Measurements from ENCODE around the gene ABTB2. TPM values are rescaled to one million over a fixed set of nuclear protein-coding genes. Genes with fewer than 3 reads are reported as not detected.

Gene ABTB2
- total RNA-seq, 4 donors from 2014 or later = 5.0 to 44.1 (median 33.0) TPM

- no peak for TF ChIP-seq POLR2A (IDR thresholded peaks at IDR 0.05)
- TF ChIP-seq, protein P1, sequence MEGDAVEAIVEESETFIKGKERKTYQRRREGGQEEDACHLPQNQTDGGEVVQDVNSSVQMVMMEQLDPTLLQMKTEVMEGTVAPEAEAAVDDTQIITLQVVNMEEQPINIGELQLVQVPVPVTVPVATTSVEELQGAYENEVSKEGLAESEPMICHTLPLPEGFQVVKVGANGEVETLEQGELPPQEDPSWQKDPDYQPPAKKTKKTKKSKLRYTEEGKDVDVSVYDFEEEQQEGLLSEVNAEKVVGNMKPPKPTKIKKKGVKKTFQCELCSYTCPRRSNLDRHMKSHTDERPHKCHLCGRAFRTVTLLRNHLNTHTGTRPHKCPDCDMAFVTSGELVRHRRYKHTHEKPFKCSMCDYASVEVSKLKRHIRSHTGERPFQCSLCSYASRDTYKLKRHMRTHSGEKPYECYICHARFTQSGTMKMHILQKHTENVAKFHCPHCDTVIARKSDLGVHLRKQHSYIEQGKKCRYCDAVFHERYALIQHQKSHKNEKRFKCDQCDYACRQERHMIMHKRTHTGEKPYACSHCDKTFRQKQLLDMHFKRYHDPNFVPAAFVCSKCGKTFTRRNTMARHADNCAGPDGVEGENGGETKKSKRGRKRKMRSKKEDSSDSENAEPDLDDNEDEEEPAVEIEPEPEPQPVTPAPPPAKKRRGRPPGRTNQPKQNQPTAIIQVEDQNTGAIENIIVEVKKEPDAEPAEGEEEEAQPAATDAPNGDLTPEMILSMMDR (IDR thresholded peaks at IDR 0.05) = no peak
- H3K4me1 ChIP-seq = no peaks in the 10 kb centered on the region
- H3K27me3 ChIP-seq = no peaks in the 10 kb centered on the region
- no peak overlapping the region for H3K27ac ChIP-seq
- H3K4me3 ChIP-seq = no peak overlapping the region
- peaks cover 0 to 89% (median 3%) of the 10 kb centered on the region in 3 donors for H3K36me3 ChIP-seq
- DNase-seq = no peak
- no peaks in the 10 kb centered on the region for H3K9me3 ChIP-seq
Observed at GRCh38 chr11:34132261-34132965, 225.4 kb downstream of the ABTB2 start.

DNA sequence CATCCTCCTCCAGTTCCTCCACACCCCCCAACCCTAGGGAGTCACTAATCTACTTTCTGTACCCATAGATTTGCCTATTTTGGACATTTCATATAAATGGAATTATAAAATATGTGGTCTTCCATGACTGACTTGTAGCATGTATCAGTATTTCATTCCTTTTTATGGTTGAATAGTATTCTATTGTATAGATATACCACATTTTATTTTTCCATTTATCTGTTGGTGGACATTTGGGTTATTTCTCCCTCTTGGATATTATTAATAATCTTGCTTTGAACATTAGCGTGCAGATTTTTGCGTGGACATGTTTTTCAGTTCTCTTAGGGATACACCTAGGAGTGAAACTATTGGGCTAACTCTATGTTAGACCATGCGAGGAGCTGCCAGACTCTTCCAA lies 229.0 kb downstream of the ABTB2 start:
- peaks cover 0 to 87% (median 3%) of the 10 kb centered on the region in 3 donors for H3K36me3 ChIP-seq
- H3K9me3 ChIP-seq = no peaks in the 10 kb centered on the region
- TF ChIP-seq POLR2A (IDR thresholded peaks at IDR 0.05) = no peak
- TF ChIP-seq, protein P1 (IDR thresholded peaks at IDR 0.05) = no peak
- no peak overlapping the region for H3K4me3 ChIP-seq
- no peaks in the 10 kb centered on the region for H3K4me1 ChIP-seq
- H3K27ac ChIP-seq = no peak overlapping the region
- no peaks in the 10 kb centered on the region for H3K27me3 ChIP-seq
- no peak for DNase-seq

DNA sequence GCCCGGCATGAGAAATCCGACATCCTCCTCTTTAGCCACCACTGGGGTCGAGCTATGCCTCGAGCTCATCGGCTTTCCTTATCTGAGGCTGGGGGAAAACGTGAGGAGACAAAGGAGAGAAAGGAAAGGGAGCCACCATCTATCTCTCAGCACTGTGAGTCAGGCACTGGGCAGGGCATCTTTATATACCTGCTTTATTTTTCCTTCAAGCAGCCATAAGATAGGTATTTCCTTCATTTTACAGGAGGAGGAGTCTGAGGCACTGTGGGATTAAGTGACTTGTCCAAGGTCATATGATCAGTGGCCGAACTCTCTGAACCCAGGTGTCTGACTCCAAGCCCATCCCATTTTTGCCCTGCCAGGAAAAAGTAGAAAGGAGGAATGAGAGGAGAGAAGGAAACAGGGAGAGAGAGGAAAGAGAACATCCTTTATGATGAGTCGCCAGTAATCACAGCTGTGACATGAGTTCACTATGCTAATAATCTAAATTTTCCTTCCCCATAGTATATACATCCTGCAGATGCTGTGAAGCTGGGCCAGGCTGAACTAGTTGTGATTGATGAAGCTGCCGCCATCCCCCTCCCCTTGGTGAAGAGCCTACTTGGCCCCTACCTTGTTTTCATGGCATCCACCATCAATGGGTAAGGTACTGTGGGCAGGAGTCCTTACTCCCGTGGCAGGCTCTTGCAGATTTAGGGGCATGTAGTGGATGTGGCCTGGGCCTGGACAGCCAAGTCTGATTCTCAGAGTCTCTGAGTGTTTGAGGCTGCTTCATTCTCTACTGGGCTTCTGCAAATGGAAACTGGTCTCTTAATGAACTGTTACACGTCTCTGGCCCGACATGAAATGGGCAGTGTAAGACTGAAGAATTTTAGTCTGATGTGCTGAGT lies 230.6 kb downstream of the ABTB2 start:
- TF ChIP-seq POLR2A (IDR thresholded peaks at IDR 0.05) = no peak
- TF ChIP-seq, protein P1 (IDR thresholded peaks at IDR 0.05) = no peak
- Histone ChIP-seq H3K4me1 (no peaks in the 10 kb centered on the region), H3K4me3 (no peak overlapping the region), H3K36me3 (peaks cover 0 to 88% (median 3%) of the 10 kb centered on the region in 3 donors), H3K27ac (no peak overlapping the region), H3K27me3 (no peaks in the 10 kb centered on the region), H3K9me3 (no peaks in the 10 kb centered on the region)
- no peak for DNase-seq

DNA sequence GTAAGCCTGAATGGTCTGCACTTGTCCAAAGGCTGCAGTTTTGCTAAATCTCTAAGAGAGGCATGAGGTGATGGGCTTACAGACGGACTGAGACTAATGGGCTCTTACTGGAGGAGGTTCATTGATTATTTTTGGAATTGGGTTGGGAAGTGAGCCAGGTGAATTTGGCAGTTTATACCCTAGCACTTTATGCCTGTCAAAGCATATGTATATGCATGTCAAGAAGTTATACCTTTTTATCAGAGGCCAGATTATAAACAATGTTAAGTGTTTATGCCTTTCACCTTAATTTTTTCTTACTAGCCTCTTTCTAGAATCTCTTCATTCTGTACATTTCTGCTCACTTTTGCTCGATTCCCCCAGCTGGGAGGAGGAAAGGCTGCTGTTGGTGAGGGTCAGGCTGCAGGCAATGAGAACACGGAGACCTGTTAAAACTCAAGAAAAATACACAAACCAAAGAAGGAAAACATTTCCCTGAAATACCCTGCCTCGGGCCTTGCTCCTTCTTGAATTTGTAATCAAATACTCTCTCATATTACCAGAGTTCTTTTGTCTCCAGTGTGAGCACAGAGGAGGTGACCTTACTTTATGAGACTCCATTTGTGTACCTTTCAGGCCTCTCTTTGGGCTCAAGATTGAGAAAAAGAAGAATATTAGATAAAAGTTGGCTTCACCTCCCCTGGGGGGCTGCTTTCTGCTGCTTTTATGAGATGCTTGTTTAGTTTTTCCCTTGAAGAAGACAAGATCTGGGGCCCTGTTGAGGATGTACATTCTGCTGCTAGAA lies 232.7 kb downstream of the ABTB2 start:
- Histone ChIP-seq H3K4me3 (no peak overlapping the region), H3K27ac (no peak overlapping the region), H3K36me3 (peaks cover 0 to 90% (median 0%) of the 10 kb centered on the region in 3 donors), H3K9me3 (no peaks in the 10 kb centered on the region), H3K4me1 (no peaks in the 10 kb centered on the region), H3K27me3 (no peaks in the 10 kb centered on the region)
- no peak for DNase-seq
- no peak for TF ChIP-seq POLR2A (IDR thresholded peaks at IDR 0.05)
- TF ChIP-seq, protein P1 (IDR thresholded peaks at IDR 0.05) = no peak

GRCh38 chr11:34120651-34121050 lies 237.2 kb downstream of the ABTB2 start:
- Histone ChIP-seq H3K9me3 (no peaks in the 10 kb centered on the region), H3K27ac (no peak overlapping the region), H3K27me3 (no peaks in the 10 kb centered on the region), H3K4me1 (no peaks in the 10 kb centered on the region), H3K36me3 (peaks cover 0 to 100% (median 0%) of the 10 kb centered on the region in 3 donors), H3K4me3 (no peak overlapping the region)
- no peak for DNase-seq
- TF ChIP-seq, protein P1 (IDR thresholded peaks at IDR 0.05) = no peak
- no peak for TF ChIP-seq POLR2A (IDR thresholded peaks at IDR 0.05)

Measured in Peyer's patch (tissue), 4 donors.